WTC11 (cell line): Measurements from ENCODE around the gene HSPBAP1. TPM values are rescaled to one million over a fixed set of nuclear protein-coding genes. Genes with fewer than 3 reads are reported as not detected.

Experiments
- ATAC-seq: fragments of 200-7000 bp; cut with Tn5 transposase; 2 replicates; pipeline ENCODE4 v1.10.0; 2021; ENCODE audit warnings: mild to moderate bottlenecking, moderate library complexity
- CTCF ChIA-PET: fragments of 300-600 bp; sonication (Branson Sonifier 250); formaldehyde crosslinking; loops from one replicate; lab custom pipeline; 2021; ENCODE audit warnings: antibody characterized with exemption; lab: Charles Lee
- POLR2A ChIA-PET: fragments of 350-600 bp; sonication (Branson Sonifier 250); formaldehyde crosslinking; loops from one replicate; lab custom pipeline; 2021; ENCODE audit warnings: antibody characterized with exemption; lab: Charles Lee
- DNase-seq: peaks from one replicate; pipeline ENCODE4 v3.0.0; 2021; ENCODE audit warnings: low spot score
- H3K27ac Mint-ChIP-seq: 2 replicates; pipeline ENCODE4 v1.8.0; 2021; ENCODE audit warnings: mixed read lengths
- H3K27me3 Mint-ChIP-seq: 2 replicates; pipeline ENCODE4 v1.8.0; 2021; ENCODE audit warnings: low read depth, mild to moderate bottlenecking, moderate library complexity, mixed read lengths
- H3K36me3 Mint-ChIP-seq: 2 replicates; pipeline ENCODE4 v1.8.0; 2021; ENCODE audit warnings: mixed read lengths
- H3K4me1 Mint-ChIP-seq: 2 replicates; pipeline ENCODE4 v1.8.0; 2022; ENCODE audit warnings: mixed read lengths
- H3K4me3 Mint-ChIP-seq: 2 replicates; pipeline ENCODE4 v1.8.0; 2021; ENCODE audit warnings: mild to moderate bottlenecking, moderate library complexity, mixed read lengths
- H3K9me3 Mint-ChIP-seq: 2 replicates; pipeline ENCODE4 v1.8.0; 2021; ENCODE audit warnings: mixed read lengths
- FOXK1 ChIP-seq: sonication (generic); formaldehyde crosslinking; IDR thresholded peaks from 2 replicates; pipeline ENCODE4 v1.8.0; 2022; ENCODE audit warnings: mild to moderate bottlenecking, moderate library complexity, missing genetic modification reagents
- GRHL2 ChIP-seq: fragments of 250-450 bp; sonication (Bioruptor Pico); IDR thresholded peaks from 2 replicates; pipeline ENCODE4 v1.8.0; 2022; ENCODE audit warnings: mild to moderate bottlenecking, moderate library complexity; ENCODE audit not compliant: insufficient replicate concordance, severe bottlenecking
- JUN ChIP-seq: sonication (generic); formaldehyde crosslinking; IDR thresholded peaks from 2 replicates; pipeline ENCODE4 v1.8.0; 2023; ENCODE audit warnings: mild to moderate bottlenecking, missing genetic modification reagents
- MXD4 ChIP-seq: fragments of 250-450 bp; sonication (Bioruptor Pico); IDR thresholded peaks from 2 replicates; pipeline ENCODE4 v1.8.0; 2021; ENCODE audit warnings: mild to moderate bottlenecking, moderate library complexity, borderline replicate concordance
- MYBL2 ChIP-seq: sonication (generic); formaldehyde crosslinking; IDR thresholded peaks from 2 replicates; pipeline ENCODE4 v1.8.1; 2023; ENCODE audit warnings: mild to moderate bottlenecking, moderate library complexity, missing genetic modification reagents
- NFE2L1 ChIP-seq: sonication (generic); formaldehyde crosslinking; IDR thresholded peaks from 2 replicates; pipeline ENCODE4 v1.8.1; 2023; ENCODE audit warnings: missing genetic modification reagents
- SP1 ChIP-seq: sonication (generic); formaldehyde crosslinking; conservative IDR thresholded peaks from 2 replicates; pipeline ENCODE4 v1.8.1; 2022; ENCODE audit warnings: missing genetic modification reagents
- TCF7 ChIP-seq: sonication (generic); formaldehyde crosslinking; IDR thresholded peaks from 2 replicates; pipeline ENCODE4 v1.8.0; 2022; ENCODE audit warnings: mild to moderate bottlenecking, low read depth, missing genetic modification reagents, moderate library complexity
- TEAD4 ChIP-seq: sonication (generic); formaldehyde crosslinking; IDR thresholded peaks from 2 replicates; pipeline ENCODE4 v1.8.0; 2022; ENCODE audit warnings: mild to moderate bottlenecking, missing genetic modification reagents
- ZNF121 ChIP-seq: sonication (generic); formaldehyde crosslinking; IDR thresholded peaks from 2 replicates; pipeline ENCODE4 v1.8.0; 2023; ENCODE audit warnings: missing genetic modification reagents
- ZNF219 ChIP-seq: sonication (generic); formaldehyde crosslinking; IDR thresholded peaks from 2 replicates; pipeline ENCODE4 v1.8.0; 2023; ENCODE audit warnings: missing genetic modification reagents, mild to moderate bottlenecking, borderline replicate concordance
- ZNF263 ChIP-seq: sonication (generic); formaldehyde crosslinking; IDR thresholded peaks from 2 replicates; pipeline ENCODE4 v1.8.1; 2022; ENCODE audit warnings: low read depth, mild to moderate bottlenecking, moderate library complexity, missing genetic modification reagents
- ZNF416 ChIP-seq: fragments of 250-450 bp; sonication (Bioruptor Pico); IDR thresholded peaks from 2 replicates; pipeline ENCODE4 v1.9.0; 2021; ENCODE audit warnings: mild to moderate bottlenecking, inconsistent platforms
- total RNA-seq: library from RNA; stranded (reverse); gene quantifications from 3 replicates; pipeline ENCODE4 v1.2.3, GENCODE V29; 2021
- TF ChIP-seq, protein P1 (sequence below): fragments of 250-450 bp; sonication (Bioruptor Pico); IDR thresholded peaks from 2 replicates; pipeline ENCODE4 v1.9.0; 2021; ENCODE audit warnings: moderate library complexity, mild to moderate bottlenecking, inconsistent platforms, borderline replicate concordance
- TF ChIP-seq, protein P2 (sequence below): sonication (generic); formaldehyde crosslinking; IDR thresholded peaks from 2 replicates; pipeline ENCODE4 v1.8.0; 2023; ENCODE audit warnings: missing genetic modification reagents, mild to moderate bottlenecking, borderline replicate concordance
- TF ChIP-seq, protein P3 (sequence below): fragments of 250-450 bp; sonication (Bioruptor Pico); conservative IDR thresholded peaks from 2 replicates; pipeline ENCODE4 v1.9.0; 2021; ENCODE audit warnings: mild to moderate bottlenecking
- TF ChIP-seq, protein P4 (sequence below): sonication (generic); formaldehyde crosslinking; IDR thresholded peaks from 2 replicates; pipeline ENCODE4 v1.8.0; 2022; ENCODE audit warnings: mild to moderate bottlenecking, missing genetic modification reagents
- TF ChIP-seq, protein P5 (sequence below): sonication (generic); formaldehyde crosslinking; IDR thresholded peaks from 2 replicates; pipeline ENCODE4 v1.8.0; 2023; ENCODE audit warnings: mild to moderate bottlenecking, missing genetic modification reagents
- TF ChIP-seq, protein P6 (sequence below): sonication (generic); formaldehyde crosslinking; conservative IDR thresholded peaks from 2 replicates; pipeline ENCODE4 v1.8.1; 2023; ENCODE audit warnings: mild to moderate bottlenecking, low read depth, missing genetic modification reagents, moderate library complexity
- TF ChIP-seq, protein P7 (sequence below): sonication (generic); formaldehyde crosslinking; IDR thresholded peaks from 2 replicates; pipeline ENCODE4 v1.8.1; 2023; ENCODE audit warnings: mild to moderate bottlenecking, missing genetic modification reagents

Gene HSPBAP1
- total RNA-seq, 1 experiment from 2014 or later, result 9.1 TPM

DNA sequence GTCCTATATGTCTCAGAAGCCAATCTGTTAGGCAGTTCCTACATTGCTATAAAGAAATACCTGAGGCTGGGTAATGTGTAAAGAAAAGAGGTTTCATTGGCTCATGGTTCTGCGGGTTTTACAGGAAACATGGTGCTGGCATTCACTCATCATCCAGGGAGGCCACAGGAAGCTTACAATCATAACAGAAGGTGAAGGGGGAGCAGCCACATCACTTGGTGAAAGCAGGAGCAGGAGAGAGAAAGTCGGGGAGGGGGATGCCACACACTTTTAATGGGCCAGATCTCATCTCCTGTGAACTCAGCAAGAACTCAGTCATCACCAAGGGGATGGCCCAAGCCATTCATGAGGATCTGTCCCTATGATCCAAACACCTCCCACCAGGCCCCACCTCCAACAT, 10.3 kb upstream of the HSPBAP1 start (continued):
- TF ChIP-seq, protein P1, sequence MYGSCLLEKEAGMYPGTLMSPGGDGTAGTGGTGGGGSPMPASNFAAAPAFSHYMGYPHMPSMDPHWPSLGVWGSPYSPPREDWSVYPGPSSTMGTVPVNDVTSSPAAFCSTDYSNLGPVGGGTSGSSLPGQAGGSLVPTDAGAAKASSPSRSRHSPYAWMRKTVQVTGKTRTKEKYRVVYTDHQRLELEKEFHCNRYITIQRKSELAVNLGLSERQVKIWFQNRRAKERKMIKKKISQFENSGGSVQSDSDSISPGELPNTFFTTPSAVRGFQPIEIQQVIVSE (CRISPR knock-in tag), result no peak
- no peak for TF ChIP-seq ZNF121
- TF ChIP-seq MXD4, result no peak
- TF ChIP-seq FOXK1 (CRISPR knock-in tag), result no peak
- no peak for TF ChIP-seq ZNF263 (CRISPR knock-in tag)

DNA sequence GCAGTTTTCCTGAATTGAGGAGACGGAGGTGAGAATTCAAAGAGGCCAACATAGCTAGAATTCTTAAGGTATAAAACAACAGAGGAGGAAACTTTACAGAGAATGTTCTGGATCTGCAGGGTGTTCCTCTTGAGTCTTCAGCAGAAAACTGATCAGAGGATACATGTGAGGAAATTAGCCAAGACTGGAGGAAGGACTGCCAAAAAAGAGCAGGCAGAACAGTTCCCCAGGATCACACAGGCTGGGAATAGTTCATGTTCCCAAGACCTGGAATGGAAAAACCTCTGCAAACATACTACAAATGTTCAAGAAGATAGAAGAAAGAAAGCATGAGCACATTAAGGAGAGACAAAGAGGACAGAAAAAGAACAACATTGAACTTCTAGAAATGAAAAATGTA, 8.7 kb upstream of the HSPBAP1 start:
- H3K4me3 Mint-ChIP-seq, result no peak overlapping the region
- no peaks in the 10 kb centered on the region for H3K9me3 Mint-ChIP-seq
- no peak overlapping the region for H3K27ac Mint-ChIP-seq
- H3K4me1 Mint-ChIP-seq, result no peaks in the 10 kb centered on the region
- ChIA-PET CTCF (no interaction called here), POLR2A (no interaction called here)
- no peaks in the 10 kb centered on the region for H3K36me3 Mint-ChIP-seq
- H3K27me3 Mint-ChIP-seq, result no peaks in the 10 kb centered on the region
- no peak for ATAC-seq
- DNase-seq, result no peak
- TF ChIP-seq, protein P2, sequence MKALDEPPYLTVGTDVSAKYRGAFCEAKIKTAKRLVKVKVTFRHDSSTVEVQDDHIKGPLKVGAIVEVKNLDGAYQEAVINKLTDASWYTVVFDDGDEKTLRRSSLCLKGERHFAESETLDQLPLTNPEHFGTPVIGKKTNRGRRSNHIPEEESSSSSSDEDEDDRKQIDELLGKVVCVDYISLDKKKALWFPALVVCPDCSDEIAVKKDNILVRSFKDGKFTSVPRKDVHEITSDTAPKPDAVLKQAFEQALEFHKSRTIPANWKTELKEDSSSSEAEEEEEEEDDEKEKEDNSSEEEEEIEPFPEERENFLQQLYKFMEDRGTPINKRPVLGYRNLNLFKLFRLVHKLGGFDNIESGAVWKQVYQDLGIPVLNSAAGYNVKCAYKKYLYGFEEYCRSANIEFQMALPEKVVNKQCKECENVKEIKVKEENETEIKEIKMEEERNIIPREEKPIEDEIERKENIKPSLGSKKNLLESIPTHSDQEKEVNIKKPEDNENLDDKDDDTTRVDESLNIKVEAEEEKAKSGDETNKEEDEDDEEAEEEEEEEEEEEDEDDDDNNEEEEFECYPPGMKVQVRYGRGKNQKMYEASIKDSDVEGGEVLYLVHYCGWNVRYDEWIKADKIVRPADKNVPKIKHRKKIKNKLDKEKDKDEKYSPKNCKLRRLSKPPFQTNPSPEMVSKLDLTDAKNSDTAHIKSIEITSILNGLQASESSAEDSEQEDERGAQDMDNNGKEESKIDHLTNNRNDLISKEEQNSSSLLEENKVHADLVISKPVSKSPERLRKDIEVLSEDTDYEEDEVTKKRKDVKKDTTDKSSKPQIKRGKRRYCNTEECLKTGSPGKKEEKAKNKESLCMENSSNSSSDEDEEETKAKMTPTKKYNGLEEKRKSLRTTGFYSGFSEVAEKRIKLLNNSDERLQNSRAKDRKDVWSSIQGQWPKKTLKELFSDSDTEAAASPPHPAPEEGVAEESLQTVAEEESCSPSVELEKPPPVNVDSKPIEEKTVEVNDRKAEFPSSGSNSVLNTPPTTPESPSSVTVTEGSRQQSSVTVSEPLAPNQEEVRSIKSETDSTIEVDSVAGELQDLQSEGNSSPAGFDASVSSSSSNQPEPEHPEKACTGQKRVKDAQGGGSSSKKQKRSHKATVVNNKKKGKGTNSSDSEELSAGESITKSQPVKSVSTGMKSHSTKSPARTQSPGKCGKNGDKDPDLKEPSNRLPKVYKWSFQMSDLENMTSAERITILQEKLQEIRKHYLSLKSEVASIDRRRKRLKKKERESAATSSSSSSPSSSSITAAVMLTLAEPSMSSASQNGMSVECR (CRISPR knock-in tag), result no peak
- no peak for TF ChIP-seq TCF7
- TF ChIP-seq NFE2L1 (CRISPR knock-in tag), result no peak
- TF ChIP-seq, protein P3, sequence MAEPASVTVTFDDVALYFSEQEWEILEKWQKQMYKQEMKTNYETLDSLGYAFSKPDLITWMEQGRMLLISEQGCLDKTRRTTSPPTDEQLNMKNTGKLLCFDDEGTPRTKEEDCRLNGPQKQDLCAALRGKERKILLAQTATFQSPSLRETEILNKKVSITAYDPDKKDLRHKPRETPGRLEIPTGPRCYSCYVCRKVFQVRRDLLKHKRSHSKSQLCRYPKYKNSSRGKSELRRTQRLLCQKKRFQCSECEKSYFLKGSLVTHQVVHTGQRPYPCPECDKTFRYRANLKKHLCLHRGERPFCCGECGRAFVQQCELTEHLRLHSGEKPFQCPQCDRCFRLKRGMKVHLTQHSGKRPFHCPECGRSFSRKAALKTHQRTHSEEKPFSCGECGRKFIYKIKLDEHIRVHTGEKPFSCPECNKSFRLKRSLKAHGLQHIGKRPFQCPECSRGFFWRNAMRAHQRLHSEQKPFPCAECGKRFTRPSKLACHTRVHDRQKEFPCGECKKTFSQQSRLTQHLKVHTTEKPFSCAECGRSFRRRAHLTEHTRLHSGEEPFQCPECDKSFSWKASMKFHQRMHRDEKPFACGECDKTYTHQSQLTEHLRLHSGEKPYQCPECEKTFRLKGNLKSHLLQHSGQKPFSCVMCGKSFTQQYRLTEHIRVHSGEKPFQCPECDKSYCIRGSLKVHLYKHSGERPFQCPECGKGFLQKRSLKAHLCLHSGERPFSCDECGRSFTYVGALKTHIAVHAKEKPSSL (CRISPR knock-in tag), result no peak
- no peak for TF ChIP-seq ZNF121
- TF ChIP-seq, protein P4, sequence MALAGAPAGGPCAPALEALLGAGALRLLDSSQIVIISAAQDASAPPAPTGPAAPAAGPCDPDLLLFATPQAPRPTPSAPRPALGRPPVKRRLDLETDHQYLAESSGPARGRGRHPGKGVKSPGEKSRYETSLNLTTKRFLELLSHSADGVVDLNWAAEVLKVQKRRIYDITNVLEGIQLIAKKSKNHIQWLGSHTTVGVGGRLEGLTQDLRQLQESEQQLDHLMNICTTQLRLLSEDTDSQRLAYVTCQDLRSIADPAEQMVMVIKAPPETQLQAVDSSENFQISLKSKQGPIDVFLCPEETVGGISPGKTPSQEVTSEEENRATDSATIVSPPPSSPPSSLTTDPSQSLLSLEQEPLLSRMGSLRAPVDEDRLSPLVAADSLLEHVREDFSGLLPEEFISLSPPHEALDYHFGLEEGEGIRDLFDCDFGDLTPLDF (CRISPR knock-in tag), result no peak
- TF ChIP-seq ZNF416 (CRISPR knock-in tag), result no peak
- TF ChIP-seq, protein P5, sequence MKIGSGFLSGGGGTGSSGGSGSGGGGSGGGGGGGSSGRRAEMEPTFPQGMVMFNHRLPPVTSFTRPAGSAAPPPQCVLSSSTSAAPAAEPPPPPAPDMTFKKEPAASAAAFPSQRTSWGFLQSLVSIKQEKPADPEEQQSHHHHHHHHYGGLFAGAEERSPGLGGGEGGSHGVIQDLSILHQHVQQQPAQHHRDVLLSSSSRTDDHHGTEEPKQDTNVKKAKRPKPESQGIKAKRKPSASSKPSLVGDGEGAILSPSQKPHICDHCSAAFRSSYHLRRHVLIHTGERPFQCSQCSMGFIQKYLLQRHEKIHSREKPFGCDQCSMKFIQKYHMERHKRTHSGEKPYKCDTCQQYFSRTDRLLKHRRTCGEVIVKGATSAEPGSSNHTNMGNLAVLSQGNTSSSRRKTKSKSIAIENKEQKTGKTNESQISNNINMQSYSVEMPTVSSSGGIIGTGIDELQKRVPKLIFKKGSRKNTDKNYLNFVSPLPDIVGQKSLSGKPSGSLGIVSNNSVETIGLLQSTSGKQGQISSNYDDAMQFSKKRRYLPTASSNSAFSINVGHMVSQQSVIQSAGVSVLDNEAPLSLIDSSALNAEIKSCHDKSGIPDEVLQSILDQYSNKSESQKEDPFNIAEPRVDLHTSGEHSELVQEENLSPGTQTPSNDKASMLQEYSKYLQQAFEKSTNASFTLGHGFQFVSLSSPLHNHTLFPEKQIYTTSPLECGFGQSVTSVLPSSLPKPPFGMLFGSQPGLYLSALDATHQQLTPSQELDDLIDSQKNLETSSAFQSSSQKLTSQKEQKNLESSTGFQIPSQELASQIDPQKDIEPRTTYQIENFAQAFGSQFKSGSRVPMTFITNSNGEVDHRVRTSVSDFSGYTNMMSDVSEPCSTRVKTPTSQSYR (CRISPR knock-in tag), result no peak
- no peak for TF ChIP-seq JUN (CRISPR knock-in tag)
- no peak for TF ChIP-seq GRHL2
- TF ChIP-seq, protein P6, sequence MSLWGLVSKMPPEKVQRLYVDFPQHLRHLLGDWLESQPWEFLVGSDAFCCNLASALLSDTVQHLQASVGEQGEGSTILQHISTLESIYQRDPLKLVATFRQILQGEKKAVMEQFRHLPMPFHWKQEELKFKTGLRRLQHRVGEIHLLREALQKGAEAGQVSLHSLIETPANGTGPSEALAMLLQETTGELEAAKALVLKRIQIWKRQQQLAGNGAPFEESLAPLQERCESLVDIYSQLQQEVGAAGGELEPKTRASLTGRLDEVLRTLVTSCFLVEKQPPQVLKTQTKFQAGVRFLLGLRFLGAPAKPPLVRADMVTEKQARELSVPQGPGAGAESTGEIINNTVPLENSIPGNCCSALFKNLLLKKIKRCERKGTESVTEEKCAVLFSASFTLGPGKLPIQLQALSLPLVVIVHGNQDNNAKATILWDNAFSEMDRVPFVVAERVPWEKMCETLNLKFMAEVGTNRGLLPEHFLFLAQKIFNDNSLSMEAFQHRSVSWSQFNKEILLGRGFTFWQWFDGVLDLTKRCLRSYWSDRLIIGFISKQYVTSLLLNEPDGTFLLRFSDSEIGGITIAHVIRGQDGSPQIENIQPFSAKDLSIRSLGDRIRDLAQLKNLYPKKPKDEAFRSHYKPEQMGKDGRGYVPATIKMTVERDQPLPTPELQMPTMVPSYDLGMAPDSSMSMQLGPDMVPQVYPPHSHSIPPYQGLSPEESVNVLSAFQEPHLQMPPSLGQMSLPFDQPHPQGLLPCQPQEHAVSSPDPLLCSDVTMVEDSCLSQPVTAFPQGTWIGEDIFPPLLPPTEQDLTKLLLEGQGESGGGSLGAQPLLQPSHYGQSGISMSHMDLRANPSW (CRISPR knock-in tag), result no peak
- no peak for TF ChIP-seq TEAD4 (CRISPR knock-in tag)
- no peak for TF ChIP-seq ZNF219 (CRISPR knock-in tag)
- no peak for TF ChIP-seq MYBL2
- no peak for TF ChIP-seq SP1
- TF ChIP-seq, protein P1 (CRISPR knock-in tag), result no peak
- TF ChIP-seq, protein P7, sequence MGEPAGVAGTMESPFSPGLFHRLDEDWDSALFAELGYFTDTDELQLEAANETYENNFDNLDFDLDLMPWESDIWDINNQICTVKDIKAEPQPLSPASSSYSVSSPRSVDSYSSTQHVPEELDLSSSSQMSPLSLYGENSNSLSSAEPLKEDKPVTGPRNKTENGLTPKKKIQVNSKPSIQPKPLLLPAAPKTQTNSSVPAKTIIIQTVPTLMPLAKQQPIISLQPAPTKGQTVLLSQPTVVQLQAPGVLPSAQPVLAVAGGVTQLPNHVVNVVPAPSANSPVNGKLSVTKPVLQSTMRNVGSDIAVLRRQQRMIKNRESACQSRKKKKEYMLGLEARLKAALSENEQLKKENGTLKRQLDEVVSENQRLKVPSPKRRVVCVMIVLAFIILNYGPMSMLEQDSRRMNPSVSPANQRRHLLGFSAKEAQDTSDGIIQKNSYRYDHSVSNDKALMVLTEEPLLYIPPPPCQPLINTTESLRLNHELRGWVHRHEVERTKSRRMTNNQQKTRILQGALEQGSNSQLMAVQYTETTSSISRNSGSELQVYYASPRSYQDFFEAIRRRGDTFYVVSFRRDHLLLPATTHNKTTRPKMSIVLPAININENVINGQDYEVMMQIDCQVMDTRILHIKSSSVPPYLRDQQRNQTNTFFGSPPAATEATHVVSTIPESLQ (CRISPR knock-in tag), result no peak
